ACC112 (cell line): ENCODE data around the gene SLC5A4.
A peak's percentile ranks its signal among the peaks of the same experiment; 100 is the strongest.
"Not testable (repeated sequence)": the region's sequence is repeated elsewhere in the genome, so short reads cannot be mapped to it uniquely, and the experiment has no call there.

Source experiments
- H2AFZ ChIP-seq: fragments of 200-600 bp; sonication (generic); one replicate; pipeline ENCODE4 v1.6.0; 2017; ENCODE audit warnings: antibody characterized with exemption, low read length; ENCODE audit not compliant: unreplicated experiment
- H3K27ac ChIP-seq: fragments of 200-600 bp; sonication (generic); 2 replicates; pipeline ENCODE4 v1.5.1; 2014; ENCODE audit warnings: low read depth, mild to moderate bottlenecking, antibody characterized with exemption, low read length, moderate library complexity
- H3K27me3 ChIP-seq: fragments of 200-600 bp; sonication (generic); 2 replicates; pipeline ENCODE4 v1.6.1; 2014; ENCODE audit warnings: mild to moderate bottlenecking, antibody characterized with exemption, low read length, moderate library complexity, mixed read lengths; ENCODE audit not compliant: insufficient read depth
- H3K36me3 ChIP-seq: fragments of 200-600 bp; sonication (generic); 2 replicates; pipeline ENCODE4 v1.6.1; 2016; ENCODE audit warnings: mild to moderate bottlenecking, antibody characterized with exemption, low read length, moderate library complexity, mixed read lengths; ENCODE audit not compliant: insufficient read depth
- H3K4me1 ChIP-seq: fragments of 200-600 bp; sonication (generic); one replicate; pipeline ENCODE4 v1.6.1; 2016; ENCODE audit warnings: low read length, mixed read lengths; ENCODE audit not compliant: insufficient read depth, unreplicated experiment, control insufficient read depth
- H3K4me3 ChIP-seq: fragments of 200-600 bp; sonication (generic); 2 replicates; pipeline ENCODE4 v1.5.1; 2014; ENCODE audit warnings: mild to moderate bottlenecking, low read depth, low read length
- H3K79me2 ChIP-seq: fragments of 200-600 bp; sonication (generic); one replicate; pipeline ENCODE4 v1.6.0; 2016; ENCODE audit warnings: low read length; ENCODE audit not compliant: control insufficient read depth, unreplicated experiment, insufficient read depth

The SLC5A4 gene

DNA sequence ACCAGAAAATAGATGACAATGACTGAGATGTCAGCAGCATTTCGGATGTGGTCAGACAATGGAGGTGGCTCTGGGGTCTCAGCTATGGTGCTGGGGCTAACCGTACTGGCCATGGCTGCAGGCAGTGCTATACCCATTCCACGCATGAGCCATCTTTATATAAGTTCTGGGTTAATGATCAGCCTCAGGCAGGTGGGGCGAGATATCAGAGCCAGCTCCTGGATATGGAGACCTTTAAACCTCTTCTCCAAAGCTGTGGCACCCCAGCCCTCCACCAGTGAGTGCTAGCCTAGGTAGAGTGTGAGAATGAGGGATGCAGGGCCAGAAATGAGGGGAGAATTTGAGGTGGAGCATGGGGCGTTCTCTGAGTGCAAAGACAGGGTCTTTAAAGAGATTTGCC is at the start of gene SLC5A4:
SLC5A4 (minus strand) TSS at position 131 of the 400 bp plus-strand sequence; CDS start at position 113, 18 bp downstream.
- Histone ChIP-seq H3K4me1 (no peaks in the 10 kb centered on the region), H2AFZ (no peak within 1 kb of the TSS), H3K27me3 (peaks cover 13% of the 10 kb centered on the region; the same call in 1 of the 2 replicates), H3K79me2 (no peaks in the 10 kb centered on the region), H3K4me3 (no peak within 1 kb of the TSS), H3K36me3 (no peaks in the 10 kb centered on the region), H3K27ac (no peak within 1 kb of the TSS)

DNA sequence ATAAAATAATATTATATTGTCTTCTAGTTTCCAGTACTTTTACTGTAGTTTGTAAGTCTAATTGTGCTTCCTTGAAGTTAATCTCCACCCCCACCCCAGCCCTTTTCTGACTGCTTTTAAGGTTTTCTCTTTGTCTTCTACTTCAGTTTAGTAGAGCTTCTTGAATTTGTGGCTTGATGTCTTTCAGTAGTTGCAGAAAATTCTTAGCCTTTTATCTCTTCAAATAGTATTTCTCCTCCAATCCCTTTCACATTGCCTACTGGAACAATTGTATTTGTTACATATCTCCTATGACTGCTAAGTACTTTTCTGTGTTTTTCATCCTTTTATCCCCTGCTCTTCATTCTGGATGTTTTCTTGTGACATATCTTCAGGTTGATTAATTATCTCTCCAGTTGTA is 38.8 kb upstream of the SLC5A4 start:
- not testable (repeated sequence) for H3K79me2 ChIP-seq, H3K36me3 ChIP-seq, H3K27ac ChIP-seq, H3K4me3 ChIP-seq, H2AFZ ChIP-seq, H3K27me3 ChIP-seq, H3K4me1 ChIP-seq

DNA sequence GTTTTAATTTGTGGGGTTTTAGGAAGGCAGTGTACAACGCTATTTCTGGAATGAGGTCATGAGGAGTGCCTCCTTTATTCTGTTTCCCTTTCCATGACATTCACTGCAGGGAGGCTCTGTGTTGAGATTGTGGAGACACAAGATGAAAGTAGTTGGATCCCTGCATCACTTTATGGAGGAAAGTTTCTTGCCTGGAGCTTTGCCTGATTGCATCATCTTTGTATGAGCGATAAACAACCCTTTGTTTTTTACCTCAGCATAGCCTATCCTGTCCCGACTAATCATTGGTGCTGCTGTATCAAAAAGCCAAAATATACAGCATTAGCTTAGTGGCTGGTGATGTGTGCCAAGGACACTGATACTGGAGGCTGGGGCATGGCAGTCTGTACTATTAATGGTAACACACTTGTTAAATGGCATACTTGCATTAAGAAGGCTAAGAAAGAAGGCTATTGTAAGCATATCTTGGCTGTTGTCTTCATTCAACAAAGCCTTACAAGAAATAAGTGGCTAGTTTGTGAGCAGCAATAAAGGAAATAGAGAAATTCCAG is 31.2 kb upstream of the SLC5A4 start:
- H3K79me2 ChIP-seq, result no peaks in the 10 kb centered on the region
- H2AFZ ChIP-seq, result no peak overlapping the region
- H3K36me3 ChIP-seq, result no peaks in the 10 kb centered on the region
- no peak overlapping the region for H3K27ac ChIP-seq
- 0 out of 2 replicates have a peak, but pooled peaks cover 9% of the 10 kb centered on the region for H3K27me3 ChIP-seq
- no peak overlapping the region for H3K4me3 ChIP-seq
- no peaks in the 10 kb centered on the region for H3K4me1 ChIP-seq

DNA sequence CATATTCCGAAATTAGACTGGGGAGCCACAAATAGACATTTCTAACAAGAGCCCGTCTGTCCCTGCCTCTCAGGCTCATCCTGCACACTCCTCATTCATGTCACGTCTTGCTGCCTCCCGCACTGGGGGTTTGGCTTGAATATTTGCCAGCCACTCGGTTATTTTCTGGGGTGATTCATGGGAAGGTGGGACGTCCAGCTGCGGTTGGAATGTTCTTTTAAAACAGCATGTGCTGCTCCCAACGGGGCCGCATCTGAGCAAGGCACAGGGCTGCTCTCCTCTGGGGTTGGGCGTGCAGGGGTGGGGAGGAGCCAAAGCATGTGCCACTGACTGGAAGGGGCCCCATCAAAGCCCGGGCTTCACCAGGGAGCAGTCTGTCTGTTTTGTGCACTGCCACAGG is 25.9 kb upstream of the SLC5A4 start:
- H3K27me3 ChIP-seq, result 0 out of 2 replicates have a peak, but pooled peaks cover 5% of the 10 kb centered on the region
- no peaks in the 10 kb centered on the region for H3K4me1 ChIP-seq
- H3K27ac ChIP-seq, result no peak overlapping the region
- no peak overlapping the region for H3K4me3 ChIP-seq
- no peaks in the 10 kb centered on the region for H3K36me3 ChIP-seq
- no peak overlapping the region for H2AFZ ChIP-seq
- H3K79me2 ChIP-seq, result no peaks in the 10 kb centered on the region

DNA sequence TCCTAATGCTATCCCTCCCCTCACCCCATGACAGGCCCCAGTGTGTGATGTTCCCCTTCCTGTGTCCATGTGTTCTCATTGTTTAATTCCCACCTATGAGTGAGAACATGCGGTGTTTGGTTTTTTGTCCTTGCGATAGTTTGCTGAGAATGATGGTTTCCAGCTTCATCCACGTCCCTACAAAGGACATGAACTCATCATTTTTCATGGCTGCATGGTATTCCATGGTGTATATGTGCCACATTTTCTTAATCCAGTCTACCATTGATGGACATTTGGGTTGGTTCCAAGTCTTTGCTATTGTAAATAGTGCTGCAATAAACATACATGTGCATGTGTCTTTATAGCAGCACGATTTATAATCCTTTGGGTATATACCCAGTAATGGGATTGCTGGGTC is 20.2 kb upstream of the SLC5A4 start:
- not testable (repeated sequence) for H3K27me3 ChIP-seq, H3K79me2 ChIP-seq, H3K27ac ChIP-seq, H3K4me1 ChIP-seq, H3K36me3 ChIP-seq, H2AFZ ChIP-seq, H3K4me3 ChIP-seq

DNA sequence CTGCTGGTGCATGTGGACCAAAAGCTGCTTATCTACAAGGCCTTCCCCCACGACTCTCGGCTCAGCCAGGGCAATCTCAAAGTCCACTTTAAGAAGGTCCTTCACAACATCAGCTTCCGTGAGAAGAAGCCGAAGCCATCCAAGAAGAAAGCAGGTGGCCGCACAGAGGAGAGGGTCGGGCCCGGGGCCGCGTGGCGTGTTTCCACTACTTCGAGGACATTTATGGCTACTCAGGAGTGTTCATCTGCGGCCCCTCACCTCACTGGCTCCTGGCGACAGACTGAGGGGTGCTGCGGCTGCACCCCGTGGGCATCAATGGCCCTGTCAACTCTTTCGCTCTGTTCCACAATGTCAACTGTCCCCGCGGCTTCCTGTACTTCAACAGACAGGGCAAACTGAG is 16.2 kb upstream of the SLC5A4 start:
- Histone ChIP-seq H3K27me3 (no peaks in the 10 kb centered on the region), H2AFZ (no peak overlapping the region), H3K27ac (no peak overlapping the region), H3K4me3 (no peak overlapping the region), H3K4me1 (no peaks in the 10 kb centered on the region), H3K79me2 (no peaks in the 10 kb centered on the region), H3K36me3 (no peaks in the 10 kb centered on the region)

DNA sequence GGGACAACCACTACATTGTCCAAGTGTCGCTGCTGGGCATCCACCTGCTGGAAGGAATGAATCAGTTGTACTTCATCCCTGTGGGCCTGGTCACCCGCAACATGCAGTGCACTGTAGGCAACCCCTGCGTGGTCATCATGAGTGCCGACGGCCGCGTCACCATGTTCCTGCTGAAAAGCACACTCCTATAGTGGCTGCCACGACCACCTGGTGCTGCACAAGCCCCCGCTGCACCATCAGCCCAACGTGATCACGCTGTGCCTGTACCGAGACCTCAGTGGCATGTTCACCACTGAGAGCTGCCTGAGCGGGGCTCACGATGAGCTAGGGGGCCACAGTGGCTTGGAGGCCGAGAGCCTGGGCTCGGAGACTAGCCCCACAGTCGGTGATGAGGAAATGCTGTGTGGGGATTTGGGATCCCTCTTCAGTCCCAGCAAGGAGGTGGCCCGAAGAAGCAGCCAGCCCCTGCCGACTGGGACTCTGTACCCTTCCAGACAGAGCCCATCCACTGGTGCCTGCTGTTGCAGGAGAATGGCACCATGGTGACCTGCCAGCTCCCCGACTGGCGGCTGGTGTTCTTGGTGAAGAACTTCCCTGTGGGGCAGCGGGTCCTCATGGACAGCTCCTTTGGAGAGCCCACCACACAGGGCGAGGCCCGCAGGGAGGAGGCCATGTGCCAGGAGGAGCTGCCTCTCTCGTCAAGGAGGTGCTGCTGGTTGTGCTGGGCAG is 15.7 kb upstream of the SLC5A4 start:
- Histone ChIP-seq H3K27ac (no peak overlapping the region), H3K27me3 (no peaks in the 10 kb centered on the region), H3K4me3 (no peak overlapping the region), H2AFZ (no peak overlapping the region), H3K4me1 (no peaks in the 10 kb centered on the region), H3K79me2 (no peaks in the 10 kb centered on the region), H3K36me3 (no peaks in the 10 kb centered on the region)

DNA sequence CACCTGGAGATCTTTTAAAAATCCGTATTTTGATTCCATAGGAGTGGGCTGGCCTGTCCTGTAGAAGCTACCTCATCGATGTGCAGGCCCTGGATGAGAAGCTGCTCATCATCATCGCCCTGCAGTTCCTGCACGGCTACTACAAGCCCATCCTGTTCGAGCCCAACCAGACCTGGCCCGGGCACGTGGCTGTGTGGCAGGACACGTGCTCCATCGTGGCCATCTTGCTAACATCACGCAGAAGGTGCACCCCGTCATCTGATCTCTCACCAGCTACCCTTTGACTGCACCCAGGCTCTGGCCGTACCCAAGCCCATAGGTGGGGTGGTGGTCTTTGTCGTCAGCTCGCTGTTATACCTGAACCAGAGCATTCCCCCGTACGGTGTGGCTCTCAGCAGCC is 14.2 kb upstream of the SLC5A4 start:
- Histone ChIP-seq H3K36me3 (no peaks in the 10 kb centered on the region), H3K4me1 (no peaks in the 10 kb centered on the region), H3K4me3 (no peak overlapping the region), H3K27ac (no peak overlapping the region), H2AFZ (no peak overlapping the region), H3K27me3 (no peaks in the 10 kb centered on the region), H3K79me2 (no peaks in the 10 kb centered on the region)

DNA sequence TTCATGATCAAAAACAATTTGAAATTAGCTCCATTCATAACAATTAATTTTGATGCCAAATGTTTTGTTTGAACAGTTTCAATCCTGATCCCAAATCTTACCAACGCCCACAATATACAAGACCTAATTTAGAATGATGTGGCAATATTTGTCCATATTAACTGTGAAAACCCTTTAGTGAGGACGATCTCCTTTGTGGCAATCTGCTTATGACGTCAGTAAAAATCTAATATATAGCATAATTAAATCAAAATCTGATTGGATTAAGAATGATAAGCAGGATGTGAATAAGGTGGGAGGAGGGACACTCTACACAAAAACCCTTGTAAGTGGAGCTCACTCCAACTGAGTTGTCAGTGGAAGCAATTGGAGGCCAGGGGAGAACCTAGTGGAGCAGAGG is 11.9 kb upstream of the SLC5A4 start:
- H3K79me2 ChIP-seq, result no peaks in the 10 kb centered on the region
- H3K27ac ChIP-seq, result no peak overlapping the region
- H3K36me3 ChIP-seq, result no peaks in the 10 kb centered on the region
- H3K4me3 ChIP-seq, result no peak overlapping the region
- H2AFZ ChIP-seq, result no peak overlapping the region
- no peaks in the 10 kb centered on the region for H3K27me3 ChIP-seq
- no peaks in the 10 kb centered on the region for H3K4me1 ChIP-seq

DNA sequence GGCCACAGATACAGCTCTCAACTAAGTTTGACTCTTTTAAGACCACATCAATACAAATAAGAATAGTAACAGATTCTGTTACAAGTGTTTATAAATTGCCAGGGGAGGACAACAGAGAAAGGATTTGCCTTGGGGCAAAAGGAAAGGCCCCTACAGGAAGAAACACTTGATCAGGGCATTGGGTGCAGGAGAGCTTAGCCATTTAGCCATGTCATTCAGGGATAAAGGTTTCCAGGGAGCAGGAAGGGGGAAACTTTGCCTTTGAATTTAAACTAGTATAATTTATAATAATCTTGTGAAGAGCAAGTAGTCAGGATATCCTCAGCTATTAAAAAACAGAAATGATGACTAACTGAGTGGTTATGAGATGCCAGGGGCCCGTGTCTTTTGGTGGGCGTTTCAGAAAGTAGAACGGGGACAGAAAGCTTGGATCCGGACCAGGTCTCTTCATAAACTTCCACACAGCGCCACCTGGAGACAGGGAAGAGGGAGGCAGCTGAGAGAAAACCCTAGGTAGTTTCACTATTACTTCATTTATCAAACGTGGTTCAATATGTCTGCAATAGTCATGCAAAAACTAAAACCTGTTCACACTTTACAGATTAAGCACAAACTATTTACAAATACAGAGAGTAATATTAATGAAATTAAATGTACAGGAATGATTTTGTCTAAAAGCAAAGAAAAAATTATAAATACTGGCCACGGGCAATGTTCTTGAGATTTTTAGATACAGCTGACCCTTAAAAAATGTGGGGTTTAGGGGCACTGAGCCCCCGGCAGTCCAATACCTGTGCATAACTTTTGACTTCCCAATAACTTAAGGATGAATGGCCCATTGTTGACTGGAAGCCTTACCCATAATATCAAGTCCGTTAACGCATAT is 11.0 kb upstream of the SLC5A4 start:
- Histone ChIP-seq H3K79me2 (no peaks in the 10 kb centered on the region), H2AFZ (peak overlapping the region; percentile 43), H3K4me1 (no peaks in the 10 kb centered on the region)

More for the DNA sequence above, 11.0 kb upstream of the SLC5A4 start:
- H3K4me3 ChIP-seq, result 0 out of 2 replicates have a peak overlapping the region, but pooled peaks have one; percentile 3
- H3K36me3 ChIP-seq, result no peaks in the 10 kb centered on the region
- no peaks in the 10 kb centered on the region for H3K27me3 ChIP-seq
- H3K27ac ChIP-seq, result no peak overlapping the region
